Right forelimb (tissue), 1 donor: ENCODE measurements around the gene TMED1.
"Not testable (repeated sequence)": the region's sequence is repeated elsewhere in the genome, so short reads cannot be mapped to it uniquely, and the experiment has no call there.

Experiments
- DNase-seq: peaks from one replicate; pipeline ENCODE4 v3.0.0-alpha.2; 2018

TMED1 gene

GRCh38 chr19:10861103-10861651, 25.2 kb upstream of the TMED1 start:
- DNase-seq, result no peak

DNA sequence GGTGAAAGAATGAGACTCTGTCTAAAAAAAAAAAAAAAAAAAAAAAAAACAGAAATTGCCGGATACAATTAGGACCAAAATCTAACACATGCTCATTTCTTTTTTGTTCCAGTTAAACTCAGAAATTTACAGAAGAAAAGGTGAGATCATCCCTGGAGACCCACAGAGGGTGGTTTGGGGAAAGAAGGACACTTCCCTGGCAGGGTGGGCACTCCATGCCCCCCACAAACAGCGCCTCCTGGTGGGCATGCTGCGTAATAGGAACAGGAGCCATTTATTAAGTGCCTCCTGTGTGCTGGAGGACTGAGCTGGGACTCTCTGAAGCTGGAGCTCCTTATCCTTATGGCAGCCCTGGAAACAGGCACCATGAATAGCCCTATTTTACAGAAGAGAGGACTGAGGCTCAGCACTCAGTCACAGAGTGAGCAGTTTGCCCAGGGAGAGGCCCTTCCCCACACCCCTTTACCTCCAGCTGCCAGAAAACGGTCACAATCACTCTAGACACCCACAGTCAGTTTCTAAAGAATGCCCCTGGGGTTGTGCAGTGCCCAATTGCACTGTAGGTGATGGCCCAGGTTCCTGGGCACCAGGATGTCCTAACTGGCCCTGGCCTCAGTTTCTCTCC, 22.3 kb upstream of the TMED1 start:
- no peak for DNase-seq

DNA sequence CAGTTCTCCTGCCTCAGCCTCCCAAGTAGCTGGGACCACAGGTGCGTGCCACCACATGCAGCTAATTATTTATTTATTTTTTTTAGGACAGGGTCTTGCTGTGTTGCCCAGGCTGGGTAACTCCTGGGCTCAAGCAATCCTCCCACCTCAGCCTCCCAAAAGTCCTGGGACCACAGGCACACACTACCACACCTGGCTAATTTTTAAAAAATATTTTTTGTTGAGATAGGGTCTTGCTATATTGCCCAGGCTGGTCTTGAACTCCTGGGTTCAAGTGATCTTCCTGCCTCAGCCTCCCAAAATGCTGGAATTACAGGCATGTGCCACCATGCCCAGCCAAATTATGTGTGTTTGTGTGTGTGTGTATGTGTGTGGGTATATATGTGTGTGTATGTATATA, 20.9 kb upstream of the TMED1 start:
- DNase-seq, result not testable (repeated sequence)

GRCh38 chr19:10855879-10856522, 20.0 kb upstream of the TMED1 start:
- no peak for DNase-seq

DNA sequence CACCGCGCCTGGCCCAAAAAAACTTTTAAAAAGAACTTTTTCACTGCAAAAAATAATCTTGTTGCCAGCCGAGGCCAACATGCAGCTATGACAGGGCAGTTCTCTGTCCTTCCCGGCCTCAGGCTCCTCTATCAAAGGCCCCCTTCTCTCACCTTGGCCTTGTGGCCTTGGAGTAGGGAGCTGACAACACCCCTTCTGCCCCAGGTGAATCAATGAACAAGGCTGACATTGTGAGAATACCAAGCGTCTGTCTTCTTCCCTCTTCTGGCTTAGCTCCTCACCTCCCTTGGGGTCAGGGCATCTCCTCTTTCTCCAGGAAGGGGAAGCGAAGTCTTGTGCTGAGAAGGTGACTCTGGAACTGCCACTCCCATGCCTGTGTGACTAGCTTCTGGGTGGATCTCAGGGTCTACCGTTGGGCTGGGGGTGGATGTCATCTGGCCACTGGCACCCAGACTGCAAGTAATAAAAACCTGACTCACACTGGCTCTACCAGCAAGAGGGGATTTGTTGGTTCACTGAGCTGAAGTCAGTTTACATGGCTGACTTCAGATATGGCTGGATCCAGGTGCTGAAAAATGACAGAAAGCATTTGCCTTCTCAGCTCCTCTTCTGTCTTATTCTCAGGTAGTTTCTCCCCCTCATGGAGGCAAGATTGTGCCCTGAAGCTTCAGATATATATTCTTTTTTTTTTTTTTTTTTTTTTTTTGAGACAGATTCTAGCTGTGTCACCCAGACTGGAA, 18.5 kb upstream of the TMED1 start:
- no peak for DNase-seq

DNA sequence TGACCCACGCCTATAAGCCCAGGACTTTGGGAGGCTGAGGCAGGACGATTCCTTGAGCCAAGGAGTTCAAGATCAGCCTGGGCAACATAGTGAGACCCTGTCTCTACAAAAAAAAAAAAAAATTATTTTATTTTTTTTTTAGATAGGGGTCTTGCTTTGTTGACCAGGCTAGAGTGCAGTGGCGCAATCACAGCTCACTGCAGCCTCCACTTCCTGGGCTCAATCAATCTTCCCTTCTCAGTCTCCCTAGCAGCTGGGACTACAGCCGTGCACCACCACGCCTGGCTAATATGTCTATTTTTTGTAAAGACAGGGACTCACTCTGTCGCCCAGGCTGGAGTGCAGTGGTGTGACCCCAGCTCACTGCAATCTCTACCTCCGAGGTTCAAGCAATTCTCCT, 16.9 kb upstream of the TMED1 start:
- DNase-seq, result no peak

- DNase-seq, result no peak
These were observed 16.2 kb upstream of the TMED1 start for GRCh38 chr19:10852098-10852800.

DNA sequence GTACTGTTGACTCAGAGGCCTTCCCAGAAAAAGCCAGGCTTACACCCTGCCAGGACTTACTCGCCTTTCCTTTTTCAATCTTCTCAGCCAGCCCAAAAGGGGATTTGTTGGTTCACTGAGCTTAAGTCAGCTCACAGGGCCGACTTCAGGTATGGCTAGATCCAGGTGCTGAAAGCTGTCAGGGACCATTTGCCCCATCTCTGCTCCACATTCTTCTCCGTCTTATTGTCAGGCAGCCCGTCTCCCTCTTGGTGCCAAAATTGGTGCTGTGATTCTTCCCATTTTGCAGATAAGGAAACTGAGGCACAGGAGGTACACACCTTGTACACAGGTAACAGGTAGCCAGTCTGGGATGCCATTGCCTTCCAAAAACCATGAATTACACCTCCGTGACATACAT, 14.6 kb upstream of the TMED1 start:
- no peak for DNase-seq

- DNase-seq, result peak; percentile 75
These were observed 12.3 kb upstream of the TMED1 start, which contains the start of gene C19orf38 for GRCh38 chr19:10848230-10848856. Gene C19orf38, plus strand, starts transcription at chr19:10848415. Its CDS starts 94 bp downstream, at chr19:10848509.

DNA sequence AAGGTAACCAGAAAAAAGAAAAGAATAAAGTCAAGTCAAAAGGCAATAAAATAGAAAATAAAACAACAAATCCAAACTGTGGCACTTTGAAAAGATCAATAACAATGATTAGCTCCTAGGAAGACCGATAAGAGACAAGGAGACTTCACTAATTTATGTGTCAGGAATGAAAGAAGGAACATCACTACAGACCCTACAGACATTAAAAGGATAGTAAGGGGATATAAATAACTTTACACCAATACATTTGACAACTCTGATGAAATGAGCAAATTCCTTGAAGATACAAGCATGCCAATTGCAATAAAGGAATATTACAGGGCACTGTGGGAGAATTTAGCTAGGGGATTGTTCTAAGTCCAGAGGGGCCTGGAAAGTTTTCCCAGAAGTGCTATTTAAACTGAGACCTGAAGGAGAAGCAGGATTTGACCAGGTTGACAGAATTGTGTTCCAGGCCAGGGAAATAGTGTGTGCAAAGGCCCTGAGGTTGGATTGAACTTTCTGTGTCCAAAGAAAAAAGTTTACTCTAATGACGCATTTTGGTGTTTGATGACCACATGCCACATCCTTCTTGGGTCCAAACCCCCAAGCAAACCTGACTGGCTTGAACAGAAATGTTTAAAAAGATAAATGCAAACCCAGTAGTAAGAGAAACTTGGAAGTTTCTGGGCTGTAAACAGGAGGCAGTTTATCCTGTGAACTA, 10.6 kb upstream of the TMED1 start:
- no peak for DNase-seq

DNA sequence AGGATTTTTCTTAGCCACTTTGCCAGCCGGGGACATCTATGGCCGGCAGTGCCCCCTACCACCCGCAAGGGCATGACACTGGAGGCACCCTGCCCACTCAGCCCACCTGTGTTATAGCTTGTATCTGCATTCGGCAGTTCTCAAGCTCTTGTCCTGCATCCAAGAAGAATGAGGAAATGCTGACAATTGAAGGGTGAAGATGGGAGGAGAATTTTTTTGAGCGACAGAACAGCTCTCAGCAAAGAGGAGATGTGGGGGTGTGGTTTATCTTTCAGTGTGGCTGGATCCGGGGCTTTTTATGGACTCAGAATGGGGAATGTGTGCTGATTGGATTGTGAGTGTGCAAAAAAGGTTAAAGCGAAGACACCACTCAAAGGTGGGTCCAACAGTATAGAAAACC, 6.8 kb upstream of the TMED1 start:
- no peak for DNase-seq

DNA sequence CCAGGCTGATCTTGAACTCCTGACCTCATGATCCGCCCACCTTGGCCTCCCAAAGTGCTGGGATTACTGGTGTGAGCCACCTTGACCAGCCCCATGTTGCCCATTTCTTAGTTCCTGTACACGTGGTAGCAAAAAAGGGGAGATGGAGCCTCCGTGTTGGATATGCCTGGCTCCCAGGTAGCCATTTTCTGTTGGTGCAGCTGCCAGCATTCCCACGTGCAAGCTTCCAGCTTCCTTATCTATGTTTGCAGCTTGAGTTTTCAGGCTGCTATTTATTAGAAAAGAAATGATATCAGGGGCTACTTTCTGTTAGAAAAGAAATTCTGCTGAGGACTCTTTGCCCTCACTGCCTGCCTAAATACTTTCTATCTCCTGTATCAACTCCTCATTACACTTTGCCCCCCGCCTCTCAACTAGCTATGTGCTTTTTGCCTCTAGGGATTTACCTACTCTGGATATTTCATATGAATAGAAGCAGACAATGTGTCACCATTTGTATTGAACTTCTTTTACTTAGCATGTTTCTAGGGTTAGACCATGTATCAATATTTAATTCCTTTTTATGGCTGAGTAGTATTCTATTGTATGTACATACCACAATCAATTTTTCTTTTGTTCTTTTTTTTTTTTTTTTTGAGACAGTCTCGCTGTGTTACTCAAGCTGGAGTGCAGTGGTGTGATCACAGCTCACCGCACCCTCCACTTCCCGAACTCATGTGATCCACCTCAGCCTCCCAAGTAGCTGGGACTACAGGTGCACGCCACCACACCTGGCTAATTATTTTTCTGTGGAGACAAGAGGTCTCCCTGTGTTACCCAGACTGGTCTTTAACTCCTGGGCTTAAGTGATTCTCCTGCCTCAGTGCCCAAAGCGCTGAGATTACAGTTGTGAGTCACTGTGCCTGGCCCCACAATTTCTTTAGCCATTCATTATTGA, 3.4 kb upstream of the TMED1 start:
- DNase-seq, result no peak

GRCh38 chr19:10838377-10838776, 2.4 kb upstream of the TMED1 start:
- no peak for DNase-seq

GRCh38 chr19:10837649-10838048, 1.6 kb upstream of the TMED1 start:
- not testable (repeated sequence) for DNase-seq

- no peak for DNase-seq
These were observed 693 bp upstream of the TMED1 start for GRCh38 chr19:10836479-10837330.

GRCh38 chr19:10835089-10835753, 791 bp downstream of the TMED1 start:
- DNase-seq, result no peak

DNA sequence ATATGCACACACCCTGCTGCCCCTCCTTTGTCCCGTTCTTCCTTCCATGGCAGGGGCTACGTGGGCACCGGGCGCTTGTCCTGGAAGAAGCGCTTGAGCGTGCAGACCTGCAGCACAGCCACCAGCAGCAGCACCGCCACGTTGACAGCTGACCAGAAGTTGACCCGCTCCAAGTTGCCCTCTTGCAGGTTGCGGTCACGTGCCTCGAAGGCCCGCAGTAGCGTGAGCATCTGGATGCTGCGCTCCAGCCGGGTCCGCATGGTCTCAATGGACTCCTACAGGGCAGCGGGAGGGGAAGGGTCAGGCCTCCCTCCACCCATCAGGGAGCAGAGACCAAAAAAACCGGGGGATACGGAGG, 3.1 kb downstream of the TMED1 start:
- DNase-seq, result no peak

- no peak for DNase-seq
These were observed 3.7 kb downstream of the TMED1 start for GRCh38 chr19:10831987-10832938.
